ENCODE results near the gene ABCA5. TPM values are rescaled to one million over a fixed set of nuclear protein-coding genes. Genes with fewer than 3 reads are reported as not detected.

ABCA5 gene
- total and polyA plus RNA-seq, 9 of the 15 experiments (the other 6 are each of a cell fraction or from before 2014, with no cell fraction given) = 0.74 to 2.3 (median 1.4) TPM

DNA sequence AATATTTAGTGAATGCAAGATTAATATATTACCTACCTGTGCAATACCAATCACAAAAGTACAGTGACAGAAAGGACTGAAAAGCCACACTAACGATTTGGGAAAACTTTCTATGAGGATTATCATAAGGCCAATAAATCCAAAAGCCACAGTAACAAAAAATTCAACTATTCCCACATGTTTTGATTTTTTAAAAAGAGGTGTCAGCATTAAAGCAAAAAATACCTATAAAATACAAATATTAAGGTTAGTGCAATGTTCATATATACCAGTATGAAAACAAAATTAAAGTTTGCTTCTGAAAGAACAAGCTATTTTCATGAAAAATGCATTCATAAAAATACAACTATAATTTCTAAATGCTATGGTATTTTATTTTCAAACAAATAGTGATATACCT, 24.3 kb downstream of the ABCA5 start:
- Histone ChIP-seq H3K9ac (ENCODE audit: insufficient read depth in 1 of 2, low read depth in 2 of 2, low read length in 2 of 2) (no peak overlapping the region), H3K27ac (ENCODE audit: extremely low read depth, low read depth, low read length) (no peak overlapping the region), H3K4me2 (ENCODE audit: insufficient read depth, low read length) (no peak overlapping the region), H3K36me3 (ENCODE audit: control insufficient read depth, insufficient read depth, low read length) (no peaks in the 10 kb centered on the region), H3K4me3 (no peak overlapping the region), H3K27me3 (ENCODE audit: control insufficient read depth in 2 of 2, insufficient read depth in 2 of 2, low read length in 2 of 2) (no peaks in the 10 kb centered on the region), H3K9me3 (replicated peaks; ENCODE audit: control insufficient read depth, insufficient read depth, low read depth, low read length) (no peaks in the 10 kb centered on the region), H3K79me2 (ENCODE audit: control insufficient read depth, insufficient read depth, low read length) (no peaks in the 10 kb centered on the region), H4K20me1 (replicated peaks; ENCODE audit: control insufficient read depth, insufficient read depth, low read length) (no peaks in the 10 kb centered on the region), H3K4me1 (replicated peaks in 1 of 2; ENCODE audit: control insufficient read depth in 2 of 2, insufficient read depth in 2 of 2, low read length in 2 of 2) (no peaks in the 10 kb centered on the region), H3K9me1 (ENCODE audit: control insufficient read depth, insufficient read depth, low read length) (no peaks in the 10 kb centered on the region), H2AFZ (ENCODE audit: low read depth, low read length) (no peak overlapping the region)
- intact Hi-C loops (cut with micrococcal nuclease) (no loop called here), in situ Hi-C loops (cut with MboI) (no loop called here)
- TF ChIP-seq ZNF316 (IDR thresholded peaks at IDR 0.05) (peak; percentile 75), EZH2 (IDR thresholded peaks at IDR 0.05; ENCODE audit: borderline replicate concordance, low read depth, low read length) (no peak)
- TF ChIP-seq, protein P1, sequence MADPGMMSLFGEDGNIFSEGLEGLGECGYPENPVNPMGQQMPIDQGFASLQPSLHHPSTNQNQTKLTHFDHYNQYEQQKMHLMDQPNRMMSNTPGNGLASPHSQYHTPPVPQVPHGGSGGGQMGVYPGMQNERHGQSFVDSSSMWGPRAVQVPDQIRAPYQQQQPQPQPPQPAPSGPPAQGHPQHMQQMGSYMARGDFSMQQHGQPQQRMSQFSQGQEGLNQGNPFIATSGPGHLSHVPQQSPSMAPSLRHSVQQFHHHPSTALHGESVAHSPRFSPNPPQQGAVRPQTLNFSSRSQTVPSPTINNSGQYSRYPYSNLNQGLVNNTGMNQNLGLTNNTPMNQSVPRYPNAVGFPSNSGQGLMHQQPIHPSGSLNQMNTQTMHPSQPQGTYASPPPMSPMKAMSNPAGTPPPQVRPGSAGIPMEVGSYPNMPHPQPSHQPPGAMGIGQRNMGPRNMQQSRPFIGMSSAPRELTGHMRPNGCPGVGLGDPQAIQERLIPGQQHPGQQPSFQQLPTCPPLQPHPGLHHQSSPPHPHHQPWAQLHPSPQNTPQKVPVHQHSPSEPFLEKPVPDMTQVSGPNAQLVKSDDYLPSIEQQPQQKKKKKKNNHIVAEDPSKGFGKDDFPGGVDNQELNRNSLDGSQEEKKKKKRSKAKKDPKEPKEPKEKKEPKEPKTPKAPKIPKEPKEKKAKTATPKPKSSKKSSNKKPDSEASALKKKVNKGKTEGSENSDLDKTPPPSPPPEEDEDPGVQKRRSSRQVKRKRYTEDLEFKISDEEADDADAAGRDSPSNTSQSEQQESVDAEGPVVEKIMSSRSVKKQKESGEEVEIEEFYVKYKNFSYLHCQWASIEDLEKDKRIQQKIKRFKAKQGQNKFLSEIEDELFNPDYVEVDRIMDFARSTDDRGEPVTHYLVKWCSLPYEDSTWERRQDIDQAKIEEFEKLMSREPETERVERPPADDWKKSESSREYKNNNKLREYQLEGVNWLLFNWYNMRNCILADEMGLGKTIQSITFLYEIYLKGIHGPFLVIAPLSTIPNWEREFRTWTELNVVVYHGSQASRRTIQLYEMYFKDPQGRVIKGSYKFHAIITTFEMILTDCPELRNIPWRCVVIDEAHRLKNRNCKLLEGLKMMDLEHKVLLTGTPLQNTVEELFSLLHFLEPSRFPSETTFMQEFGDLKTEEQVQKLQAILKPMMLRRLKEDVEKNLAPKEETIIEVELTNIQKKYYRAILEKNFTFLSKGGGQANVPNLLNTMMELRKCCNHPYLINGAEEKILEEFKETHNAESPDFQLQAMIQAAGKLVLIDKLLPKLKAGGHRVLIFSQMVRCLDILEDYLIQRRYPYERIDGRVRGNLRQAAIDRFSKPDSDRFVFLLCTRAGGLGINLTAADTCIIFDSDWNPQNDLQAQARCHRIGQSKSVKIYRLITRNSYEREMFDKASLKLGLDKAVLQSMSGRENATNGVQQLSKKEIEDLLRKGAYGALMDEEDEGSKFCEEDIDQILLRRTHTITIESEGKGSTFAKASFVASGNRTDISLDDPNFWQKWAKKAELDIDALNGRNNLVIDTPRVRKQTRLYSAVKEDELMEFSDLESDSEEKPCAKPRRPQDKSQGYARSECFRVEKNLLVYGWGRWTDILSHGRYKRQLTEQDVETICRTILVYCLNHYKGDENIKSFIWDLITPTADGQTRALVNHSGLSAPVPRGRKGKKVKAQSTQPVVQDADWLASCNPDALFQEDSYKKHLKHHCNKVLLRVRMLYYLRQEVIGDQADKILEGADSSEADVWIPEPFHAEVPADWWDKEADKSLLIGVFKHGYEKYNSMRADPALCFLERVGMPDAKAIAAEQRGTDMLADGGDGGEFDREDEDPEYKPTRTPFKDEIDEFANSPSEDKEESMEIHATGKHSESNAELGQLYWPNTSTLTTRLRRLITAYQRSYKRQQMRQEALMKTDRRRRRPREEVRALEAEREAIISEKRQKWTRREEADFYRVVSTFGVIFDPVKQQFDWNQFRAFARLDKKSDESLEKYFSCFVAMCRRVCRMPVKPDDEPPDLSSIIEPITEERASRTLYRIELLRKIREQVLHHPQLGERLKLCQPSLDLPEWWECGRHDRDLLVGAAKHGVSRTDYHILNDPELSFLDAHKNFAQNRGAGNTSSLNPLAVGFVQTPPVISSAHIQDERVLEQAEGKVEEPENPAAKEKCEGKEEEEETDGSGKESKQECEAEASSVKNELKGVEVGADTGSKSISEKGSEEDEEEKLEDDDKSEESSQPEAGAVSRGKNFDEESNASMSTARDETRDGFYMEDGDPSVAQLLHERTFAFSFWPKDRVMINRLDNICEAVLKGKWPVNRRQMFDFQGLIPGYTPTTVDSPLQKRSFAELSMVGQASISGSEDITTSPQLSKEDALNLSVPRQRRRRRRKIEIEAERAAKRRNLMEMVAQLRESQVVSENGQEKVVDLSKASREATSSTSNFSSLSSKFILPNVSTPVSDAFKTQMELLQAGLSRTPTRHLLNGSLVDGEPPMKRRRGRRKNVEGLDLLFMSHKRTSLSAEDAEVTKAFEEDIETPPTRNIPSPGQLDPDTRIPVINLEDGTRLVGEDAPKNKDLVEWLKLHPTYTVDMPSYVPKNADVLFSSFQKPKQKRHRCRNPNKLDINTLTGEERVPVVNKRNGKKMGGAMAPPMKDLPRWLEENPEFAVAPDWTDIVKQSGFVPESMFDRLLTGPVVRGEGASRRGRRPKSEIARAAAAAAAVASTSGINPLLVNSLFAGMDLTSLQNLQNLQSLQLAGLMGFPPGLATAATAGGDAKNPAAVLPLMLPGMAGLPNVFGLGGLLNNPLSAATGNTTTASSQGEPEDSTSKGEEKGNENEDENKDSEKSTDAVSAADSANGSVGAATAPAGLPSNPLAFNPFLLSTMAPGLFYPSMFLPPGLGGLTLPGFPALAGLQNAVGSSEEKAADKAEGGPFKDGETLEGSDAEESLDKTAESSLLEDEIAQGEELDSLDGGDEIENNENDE (IDR thresholded peaks at IDR 0.05; ENCODE audit: low read depth, low read length) = no peak
- no TSS peak for BruUV-seq (replicated peaks)
- WGBS (ENCODE audit: insufficient coverage, low coverage, missing lambda C conversion rate) = 0% methylated on average over 1 of the region's 1 CpG
- ChIA-PET CTCF (ENCODE audit: low intra/inter-chr PET ratio) (no interaction called here), POLR2A (no interaction called here)
- no peak for FAIRE-seq
- ATAC-seq = no peak
- no peak for DNase-seq (ENCODE audit: extremely low read depth in 1 of 4, low spot score in 3 of 4)
